HepG2 (cell line): ENCODE data around the gene CCNB2. TPM values are rescaled to one million over a fixed set of nuclear protein-coding genes. Genes with fewer than 3 reads are reported as not detected.

ENCODE experiments used
- ATAC-seq: fragments of 200-7000 bp; cut with Tn5 transposase; 3 replicates; pipeline ENCODE4 v1.9.1; 2020; ENCODE audit warnings: mild to moderate bottlenecking, moderate library complexity
- BruUV-seq: library from RNA; stranded (reverse); fragments of 400-500 nt; replicated peaks from 2 replicates; lab custom pipeline; 2021; lab: Mats Ljungman, UMichigan
- CTCF ChIA-PET: fragments of 300-600 bp; formaldehyde crosslinking; extraction: SDS; loops from one replicate; lab custom pipeline; 2021; ENCODE audit warnings: low total read pairs, inconsistent platforms, low intra/inter-chr PET ratio; lab: Yijun Ruan, JAX
- POLR2A ChIA-PET: fragments of 350-600 bp; sonication (Branson Sonifier 250); formaldehyde crosslinking; loops from one replicate; lab custom pipeline; 2020; ENCODE audit warnings: antibody characterized with exemption, inconsistent platforms; lab: Yijun Ruan, JAX
- DNase-seq: peaks from one replicate; pipeline ENCODE4 v3.0.0-alpha.2; 2015; ENCODE audit warnings: low spot score
- FAIRE-seq: peaks from 3 replicates; lab custom pipeline; 2011; peaks lifted over from hg19 to GRCh38; lab: Jason Lieb, UNC
- H2AFZ ChIP-seq: one replicate; pipeline ENCODE4 v1.6.1; 2011; ENCODE audit warnings: low read length, inconsistent platforms
- H3K27ac ChIP-seq: fragments of 300-600 bp; 3 replicates; pipeline ENCODE4 v1.8.0; 2011; ENCODE audit warnings: mixed run types, mild to moderate bottlenecking, mixed read lengths, low read length, inconsistent platforms; ENCODE audit not compliant: insufficient read depth; ENCODE audit errors: extremely low read length
- H3K27me3 ChIP-seq, 2 experiments: fragments of 200-600 bp in 1 of 2; 2 replicates in 1 of 2; 3 replicates in 1 of 2; pipeline versions ENCODE4 v1.6.0 to v1.8.0; 2011; ENCODE audit warnings: low read length in 2 of 2, mild to moderate bottlenecking in 2 of 2, moderate library complexity in 2 of 2, inconsistent platforms in 1 of 2; ENCODE audit not compliant: insufficient read depth in 2 of 2, control insufficient read depth in 1 of 2
- H3K36me3 ChIP-seq, 2 experiments: fragments of 200-600 bp in 1 of 2; replicated peaks in 1 of 2; 2 replicates in 1 of 2; 3 replicates in 1 of 2; pipeline versions ENCODE4 v1.5.1 to v1.8.0; 2011; ENCODE audit warnings: low read length in 2 of 2, inconsistent platforms in 1 of 2; ENCODE audit not compliant: insufficient read depth in 2 of 2, control insufficient read depth in 1 of 2
- H3K4me1 ChIP-seq: 2 replicates; pipeline ENCODE4 v1.5.1; 2012; ENCODE audit warnings: low read length, inconsistent platforms; ENCODE audit not compliant: insufficient read depth
- H3K4me2 ChIP-seq: 2 replicates; pipeline ENCODE4 v1.6.0; 2011; ENCODE audit warnings: low read depth, low read length, inconsistent platforms
- H3K4me3 ChIP-seq, 3 experiments: fragments of 200-600 bp in 1 of 3; sonication (generic), shearing (Covaris generic) in 1 of 3; replicated peaks in 1 of 3; 2 replicates each; pipeline ENCODE4 v1.5.1; 2011 to 2016; ENCODE audit warnings: low read length in 3 of 3, inconsistent platforms in 2 of 3, low read depth in 2 of 3, mild to moderate bottlenecking in 2 of 3, control low read depth in 1 of 3, mixed read lengths in 1 of 3; ENCODE audit not compliant: insufficient read depth in 1 of 3
- H3K79me2 ChIP-seq: one replicate; pipeline ENCODE4 v1.6.1; 2011; ENCODE audit warnings: low read length, inconsistent platforms; ENCODE audit not compliant: insufficient read depth
- H3K9ac ChIP-seq: 2 replicates; pipeline ENCODE4 v1.6.0; 2011; ENCODE audit warnings: mild to moderate bottlenecking, low read depth, low read length, inconsistent platforms; ENCODE audit not compliant: insufficient read depth
- H3K9me3 ChIP-seq: 2 replicates; pipeline ENCODE4 v1.5.1; 2012; ENCODE audit warnings: mild to moderate bottlenecking, low read length
- H4K20me1 ChIP-seq: 2 replicates; pipeline ENCODE4 v1.6.0; 2011; ENCODE audit warnings: inconsistent platforms, mild to moderate bottlenecking, low read length, moderate library complexity; ENCODE audit not compliant: insufficient read depth
- AKAP8 ChIP-seq: sonication (generic); formaldehyde crosslinking; IDR thresholded peaks from 2 replicates; pipeline ENCODE4 v1.5.1; 2020; ENCODE audit warnings: mild to moderate bottlenecking, missing genetic modification reagents
- KDM3A ChIP-seq: IDR thresholded peaks from 2 replicates; pipeline ENCODE4 v1.6.1; 2018; ENCODE audit warnings: low read depth, missing compliant biosample characterization
- PLRG1 ChIP-seq: fragments of 450-650 bp; conservative IDR thresholded peaks from 2 replicates; pipeline ENCODE4 v1.6.1; 2016
- ZBTB3 ChIP-seq: sonication (generic); formaldehyde crosslinking; IDR thresholded peaks from 2 replicates; pipeline ENCODE4 v1.4.0; 2020; ENCODE audit warnings: low read depth, mild to moderate bottlenecking, moderate library complexity, missing genetic modification reagents, borderline replicate concordance
- ZNF367 ChIP-seq: sonication (generic); formaldehyde crosslinking; IDR thresholded peaks from 2 replicates; pipeline ENCODE4 v1.4.0; 2020; ENCODE audit warnings: missing genetic modification reagents, borderline replicate concordance
- ZNF883 ChIP-seq: sonication (generic); formaldehyde crosslinking; IDR thresholded peaks from 2 replicates; pipeline ENCODE4 v1.5.1; 2020; ENCODE audit warnings: mild to moderate bottlenecking, missing genetic modification reagents; ENCODE audit errors: not compliant biosample characterization
- ZSCAN29 ChIP-seq: sonication (generic); formaldehyde crosslinking; conservative IDR thresholded peaks from 2 replicates; pipeline ENCODE4 v1.4.0; 2020; ENCODE audit warnings: mild to moderate bottlenecking, missing genetic modification reagents
- WGBS: methylation state at CpG from one replicate; pipeline ENCODE4 v1.1.6; 2017; ENCODE audit warnings: low lambda C conversion rate; 5-methylcytosine and 5-hydroxymethylcytosine counted together
- in situ Hi-C: cut with HindIII; loops from 2 replicates; pipeline ENCODE4 v1.10.0; 2017; ENCODE audit warnings: low pct_unique_long_range_greater_than_20kb; ENCODE audit not compliant: extremely low pct_ligation_motif_present
- intact Hi-C: fragments of 100-400 bp; cut with micrococcal nuclease; formaldehyde crosslinking; loops from one replicate; pipeline ENCODE4 v1.10.0; 2022; ENCODE audit not compliant: unreplicated experiment
- polyA plus RNA-seq, 8 experiments: library from polyadenylated mRNA; depleted of rRNA in 3 of 8; stranded (reverse) in 7 of 8; unstranded in 1 of 8; fragments of >200 nt; fragmentation: Illumina TruSeq in 4 of 8; extraction: Trizol in 4 of 8; gene quantifications; 2 replicates each; pipeline versions ENCODE4 v1.2.1 to v1.2.3, GENCODE V29; 2011 to 2016; ENCODE audit warnings: low read depth in 4 of 8, missing spikeins in 1 of 8, mixed read lengths in 1 of 8; ENCODE audit not compliant: insufficient read depth in 1 of 8
- total RNA-seq, 5 experiments: library from RNA; depleted of rRNA; stranded (reverse); fragments of >200 nt; fragmentation: Illumina TruSeq; extraction: Trizol; gene quantifications; 2 replicates each; pipeline ENCODE4 v1.2.3, GENCODE V29; 2016; ENCODE audit warnings: low read depth in 1 of 5
- TF ChIP-seq, protein P1 (sequence below): sonication (generic); formaldehyde crosslinking; IDR thresholded peaks from 2 replicates; pipeline ENCODE4 v1.4.0; 2020; ENCODE audit warnings: missing genetic modification reagents, low read depth, mild to moderate bottlenecking, borderline replicate concordance
- TF ChIP-seq, protein P2 (sequence below): sonication (generic); formaldehyde crosslinking; IDR thresholded peaks from 2 replicates; pipeline ENCODE4 v1.4.0; 2020; ENCODE audit warnings: missing genetic modification reagents, borderline replicate concordance

Gene CCNB2
- total and polyA plus RNA-seq, 2 of the 13 experiments (the other 11 are each of a cell fraction or from before 2014, with no cell fraction given), result 43.5 to 80.9 TPM

DNA sequence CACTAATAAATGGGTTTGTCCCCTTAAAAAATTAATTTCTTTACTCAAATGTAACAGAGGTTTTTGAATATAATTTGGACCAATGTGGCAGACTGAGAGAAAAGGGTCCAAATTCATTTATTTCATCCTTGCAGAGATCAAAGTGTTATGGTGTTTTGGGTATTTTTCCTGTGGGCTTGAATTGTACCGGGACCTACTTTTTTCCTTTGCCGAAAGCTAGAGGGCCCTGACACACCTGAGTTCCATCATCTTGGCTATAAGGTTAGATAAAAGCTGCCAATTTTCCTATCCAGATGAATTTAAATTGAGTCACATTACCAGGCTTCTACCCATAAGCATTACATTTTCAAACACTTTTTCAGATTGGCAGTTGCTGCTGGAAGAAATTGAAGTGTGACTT is 908 bp downstream of the CCNB2 start:
- no peaks in the 10 kb centered on the region for H3K9me3 ChIP-seq
- 6% methylated on average over 2 of the region's 2 CpGs for WGBS
- peak overlapping the region; percentile 84 to 96 (median 84) for H3K4me3 ChIP-seq
- ChIA-PET CTCF (no interaction called here), POLR2A (no interaction called here)
- intact Hi-C loops (loop anchor here (10.0 kb wide), 1 partner anchor 121 kb away; the partner anchor contains the start of gene RNF111), in situ Hi-C loops (no loop called here)
- BruUV-seq, result TSS peak; percentile 57
- DNase-seq (no peak), FAIRE-seq (no peak), ATAC-seq (no peak)
- H2AFZ ChIP-seq, result peak overlapping the region; percentile 20
- H3K79me2 ChIP-seq, result peaks cover 35% of the 10 kb centered on the region
- peak overlapping the region; percentile 86 for H3K9ac ChIP-seq
- H3K4me1 ChIP-seq, result peaks cover 29% of the 10 kb centered on the region
- peak overlapping the region; percentile 86 for H3K27ac ChIP-seq
- peaks cover 1 to 34% of the 10 kb centered on the region in 2 experiments for H3K36me3 ChIP-seq
- H3K4me2 ChIP-seq, result peak overlapping the region; percentile 89
- no peaks in the 10 kb centered on the region for H4K20me1 ChIP-seq
- no peaks in the 10 kb centered on the region for H3K27me3 ChIP-seq
- 0 out of 2 replicates have a peak, but pooled peaks have one; percentile 43 for TF ChIP-seq ZSCAN29 (CRISPR knock-in tag)
- TF ChIP-seq ZBTB3 (CRISPR knock-in tag), result 0 out of 2 replicates have a peak, but pooled peaks have one; percentile 53
- no peak for TF ChIP-seq AKAP8 (CRISPR knock-in tag)
- TF ChIP-seq, protein P1, sequence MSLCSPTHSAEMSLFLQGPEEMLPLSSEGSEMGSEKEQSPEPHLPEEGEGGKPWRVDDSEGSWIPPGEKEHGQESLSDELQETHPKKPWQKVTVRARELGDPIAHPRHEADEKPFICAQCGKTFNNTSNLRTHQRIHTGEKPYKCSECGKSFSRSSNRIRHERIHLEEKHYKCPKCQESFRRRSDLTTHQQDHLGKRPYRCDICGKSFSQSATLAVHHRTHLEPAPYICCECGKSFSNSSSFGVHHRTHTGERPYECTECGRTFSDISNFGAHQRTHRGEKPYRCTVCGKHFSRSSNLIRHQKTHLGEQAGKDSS, result no peak
- TF ChIP-seq KDM3A (CRISPR knock-in tag), result no peak
- TF ChIP-seq PLRG1, result no peak
- TF ChIP-seq, protein P2, sequence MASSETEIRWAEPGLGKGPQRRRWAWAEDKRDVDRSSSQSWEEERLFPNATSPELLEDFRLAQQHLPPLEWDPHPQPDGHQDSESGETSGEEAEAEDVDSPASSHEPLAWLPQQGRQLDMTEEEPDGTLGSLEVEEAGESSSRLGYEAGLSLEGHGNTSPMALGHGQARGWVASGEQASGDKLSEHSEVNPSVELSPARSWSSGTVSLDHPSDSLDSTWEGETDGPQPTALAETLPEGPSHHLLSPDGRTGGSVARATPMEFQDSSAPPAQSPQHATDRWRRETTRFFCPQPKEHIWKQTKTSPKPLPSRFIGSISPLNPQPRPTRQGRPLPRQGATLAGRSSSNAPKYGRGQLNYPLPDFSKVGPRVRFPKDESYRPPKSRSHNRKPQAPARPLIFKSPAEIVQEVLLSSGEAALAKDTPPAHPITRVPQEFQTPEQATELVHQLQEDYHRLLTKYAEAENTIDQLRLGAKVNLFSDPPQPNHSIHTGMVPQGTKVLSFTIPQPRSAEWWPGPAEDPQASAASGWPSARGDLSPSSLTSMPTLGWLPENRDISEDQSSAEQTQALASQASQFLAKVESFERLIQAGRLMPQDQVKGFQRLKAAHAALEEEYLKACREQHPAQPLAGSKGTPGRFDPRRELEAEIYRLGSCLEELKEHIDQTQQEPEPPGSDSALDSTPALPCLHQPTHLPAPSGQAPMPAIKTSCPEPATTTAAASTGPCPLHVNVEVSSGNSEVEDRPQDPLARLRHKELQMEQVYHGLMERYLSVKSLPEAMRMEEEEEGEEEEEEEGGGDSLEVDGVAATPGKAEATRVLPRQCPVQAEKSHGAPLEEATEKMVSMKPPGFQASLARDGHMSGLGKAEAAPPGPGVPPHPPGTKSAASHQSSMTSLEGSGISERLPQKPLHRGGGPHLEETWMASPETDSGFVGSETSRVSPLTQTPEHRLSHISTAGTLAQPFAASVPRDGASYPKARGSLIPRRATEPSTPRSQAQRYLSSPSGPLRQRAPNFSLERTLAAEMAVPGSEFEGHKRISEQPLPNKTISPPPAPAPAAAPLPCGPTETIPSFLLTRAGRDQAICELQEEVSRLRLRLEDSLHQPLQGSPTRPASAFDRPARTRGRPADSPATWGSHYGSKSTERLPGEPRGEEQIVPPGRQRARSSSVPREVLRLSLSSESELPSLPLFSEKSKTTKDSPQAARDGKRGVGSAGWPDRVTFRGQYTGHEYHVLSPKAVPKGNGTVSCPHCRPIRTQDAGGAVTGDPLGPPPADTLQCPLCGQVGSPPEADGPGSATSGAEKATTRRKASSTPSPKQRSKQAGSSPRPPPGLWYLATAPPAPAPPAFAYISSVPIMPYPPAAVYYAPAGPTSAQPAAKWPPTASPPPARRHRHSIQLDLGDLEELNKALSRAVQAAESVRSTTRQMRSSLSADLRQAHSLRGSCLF, result no peak
- TF ChIP-seq ZNF367, result no peak
- TF ChIP-seq ZNF883, result no peak
- TF ChIP-seq, all 625 proteins: peak for 2
